K562 (cell line): ENCODE results near the gene LGR6. TPM values are rescaled to one million over a fixed set of nuclear protein-coding genes. Genes with fewer than 3 reads are reported as not detected.

Source experiments
- BRD9 ChIP-seq: fragments of 450-650 bp; IDR thresholded peaks from 2 replicates; pipeline ENCODE4 v1.6.1; 2018; ENCODE audit warnings: low read depth; ENCODE audit not compliant: partially characterized antibody
- FOS ChIP-seq: IDR thresholded peaks from 3 replicates; pipeline ENCODE4 v1.6.1; 2011; ENCODE audit not compliant: insufficient read length; ENCODE audit errors: extremely low read depth
- FOXA1 ChIP-seq: fragments of 450-650 bp; IDR thresholded peaks from 2 replicates; pipeline ENCODE4 v1.6.1; 2016; ENCODE audit warnings: mild to moderate bottlenecking, borderline replicate concordance
- JUN ChIP-seq, 2 experiments: sonication (generic) in 1 of 2; formaldehyde crosslinking in 1 of 2; IDR thresholded peaks; 2 replicates each; pipeline versions ENCODE4 v1.6.1 to v1.8.0; 2012 to 2022; ENCODE audit warnings: borderline replicate concordance in 2 of 2, mild to moderate bottlenecking in 2 of 2, improper control_type of control experiment in 1 of 2, low read depth in 1 of 2, low read length in 1 of 2, missing genetic modification reagents in 1 of 2
- KLF13 ChIP-seq: fragments of 450-650 bp; IDR thresholded peaks from 2 replicates; pipeline ENCODE4 v1.6.1; 2016; ENCODE audit warnings: missing genetic modification characterization, low read depth, mild to moderate bottlenecking, missing compliant biosample characterization, moderate library complexity, borderline replicate concordance
- MCM7 ChIP-seq, 2 experiments: fragments of 450-650 bp; IDR thresholded peaks; 2 replicates each; pipeline ENCODE4 v1.6.1; 2016 to 2018
- NR3C1 ChIP-seq: sonication (generic); formaldehyde crosslinking; IDR thresholded peaks from 2 replicates; pipeline ENCODE4 v1.8.1; 2022; ENCODE audit warnings: missing genetic modification reagents
- PHF21A ChIP-seq: fragments of 450-650 bp; IDR thresholded peaks from 2 replicates; pipeline ENCODE4 v1.6.1; 2017; ENCODE audit warnings: low read depth, borderline replicate concordance
- PHF8 ChIP-seq: fragments of 200-600 bp; sonication (generic); IDR thresholded peaks from 2 replicates; pipeline ENCODE4 v1.6.1; 2012; ENCODE audit warnings: mixed run types, mild to moderate bottlenecking, inconsistent platforms, low read length, moderate library complexity, borderline replicate concordance
- SAFB2 ChIP-seq: fragments of 200-400 bp; formaldehyde crosslinking; IDR thresholded peaks from 2 replicates; pipeline ENCODE4 v1.6.1; 2018; ENCODE audit warnings: borderline replicate concordance, low read length, low read depth, moderate library complexity; ENCODE audit not compliant: severe bottlenecking
- ZFP1 ChIP-seq: fragments of 450-650 bp; formaldehyde crosslinking; IDR thresholded peaks from 2 replicates; pipeline ENCODE4 v1.4.0; 2020; ENCODE audit warnings: mild to moderate bottlenecking, mixed read lengths
- ZFP30 ChIP-seq: fragments of 250-450 bp; sonication (Bioruptor Pico); IDR thresholded peaks from 2 replicates; pipeline ENCODE4 v1.8.0; 2022; ENCODE audit warnings: moderate library complexity, mild to moderate bottlenecking, inconsistent platforms, borderline replicate concordance
- ZNF212 ChIP-seq: fragments of 450-650 bp; formaldehyde crosslinking; IDR thresholded peaks from 2 replicates; pipeline ENCODE4 v1.4.0; 2020; ENCODE audit warnings: mild to moderate bottlenecking
- ZNF696 ChIP-seq: fragments of 250-450 bp; sonication (Bioruptor Pico); conservative IDR thresholded peaks from 2 replicates; pipeline ENCODE4 v1.4.0; 2020; ENCODE audit warnings: mild to moderate bottlenecking, moderate library complexity
- polyA plus RNA-seq, 8 experiments: library from polyadenylated mRNA; depleted of rRNA in 4 of 8; stranded (reverse) in 5 of 8; unstranded in 3 of 8; fragments of >200 nt; fragmentation: Nextera tagmentation in 2 of 8; fragmentation: Illumina TruSeq in 1 of 8; extraction: Ambion mirVana in 2 of 8; extraction: Trizol in 1 of 8; gene quantifications; 2 replicates each; pipeline versions ENCODE4 v1.2.1 to v1.2.3, GENCODE V29; 2011 to 2014; ENCODE audit warnings: inconsistent platforms in 1 of 8, missing spikeins in 1 of 8
- total RNA-seq, 7 experiments: library from RNA; depleted of rRNA in 6 of 7; stranded (reverse); fragments of >200 nt in 6 of 7; fragmentation: Illumina TruSeq in 2 of 7; extraction: Trizol in 2 of 7; gene quantifications; 2 replicates each; pipeline versions ENCODE4 v1.2.1 to v1.2.3, GENCODE V29; 2011 to 2021; ENCODE audit warnings: low replicate concordance in 1 of 7
- TF ChIP-seq, protein P1 (sequence below): sonication (generic); IDR thresholded peaks from 2 replicates; pipeline ENCODE4 v1.6.1; 2016
- TF ChIP-seq, protein P2 (sequence below), 3 experiments: IDR thresholded peaks in 2 of 3; conservative IDR thresholded peaks in 1 of 3; 2 replicates each; pipeline ENCODE4 v1.5.1; 2011 to 2012; ENCODE audit warnings: low read length in 3 of 3, mild to moderate bottlenecking in 3 of 3, control low read depth in 2 of 3, improper control_type of control experiment in 1 of 3, inconsistent platforms in 1 of 3, low read depth in 1 of 3, mixed read lengths in 1 of 3, moderate library complexity in 1 of 3; ENCODE audit not compliant: insufficient read depth in 2 of 3
- TF ChIP-seq, protein P3 (sequence below): fragments of 200-800 bp; sonication (Bioruptor generic); IDR thresholded peaks from 2 replicates; pipeline ENCODE4 v1.6.1; 2016; ENCODE audit warnings: missing genetic modification characterization, missing compliant biosample characterization
- TF ChIP-seq, protein P4 (sequence below), 2 experiments: fragments of 450-650 bp in 1 of 2; sonication (generic) in 1 of 2; formaldehyde crosslinking; conservative IDR thresholded peaks; 2 replicates each; pipeline versions ENCODE4 v1.4.0 to v1.8.1; 2020 to 2022; ENCODE audit warnings: mild to moderate bottlenecking in 1 of 2, missing genetic modification reagents in 1 of 2

Gene LGR6
- total and polyA plus RNA-seq, 9 of the 15 experiments (the other 6 are each of a cell fraction or from before 2014, with no cell fraction given), result 0.01 to 0.54 (median 0.17) TPM; not detected in 1

DNA sequence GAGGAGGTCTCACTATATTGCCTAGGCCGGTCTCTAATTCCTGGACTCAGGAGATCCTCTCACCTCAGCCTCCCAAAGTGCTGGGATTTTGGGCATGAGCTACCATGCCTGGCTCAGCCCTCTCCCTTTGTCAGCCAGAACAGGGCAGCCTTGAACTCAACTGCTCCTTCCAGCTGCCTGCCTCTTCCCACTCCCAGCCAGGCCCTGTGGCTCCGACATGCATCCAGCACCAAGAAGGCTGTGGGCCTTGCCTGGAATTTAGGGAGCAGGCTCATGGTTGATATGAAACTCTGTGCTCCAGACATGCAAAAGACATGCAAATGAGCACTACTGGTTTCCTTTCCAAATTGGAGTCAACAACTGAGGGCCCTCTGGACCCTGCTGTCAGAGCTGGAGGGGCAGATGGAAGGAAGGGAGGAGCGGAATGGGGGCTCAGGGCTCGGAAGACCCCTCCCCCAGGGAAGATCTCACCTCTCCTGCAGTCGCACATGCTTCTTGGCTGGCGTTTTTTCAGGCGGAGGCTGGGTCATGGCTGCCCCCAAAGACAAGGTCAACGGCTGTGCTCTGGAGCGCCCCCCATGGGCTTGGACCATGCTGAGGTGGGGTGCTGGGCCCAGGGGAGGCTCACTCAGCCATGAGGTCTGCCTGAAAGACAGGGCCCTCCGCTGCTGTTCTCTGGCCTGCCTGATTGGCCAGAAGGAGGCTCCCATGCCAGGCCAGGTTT is 34.6 kb upstream of the LGR6 start (continued):
- TF ChIP-seq, protein P1, sequence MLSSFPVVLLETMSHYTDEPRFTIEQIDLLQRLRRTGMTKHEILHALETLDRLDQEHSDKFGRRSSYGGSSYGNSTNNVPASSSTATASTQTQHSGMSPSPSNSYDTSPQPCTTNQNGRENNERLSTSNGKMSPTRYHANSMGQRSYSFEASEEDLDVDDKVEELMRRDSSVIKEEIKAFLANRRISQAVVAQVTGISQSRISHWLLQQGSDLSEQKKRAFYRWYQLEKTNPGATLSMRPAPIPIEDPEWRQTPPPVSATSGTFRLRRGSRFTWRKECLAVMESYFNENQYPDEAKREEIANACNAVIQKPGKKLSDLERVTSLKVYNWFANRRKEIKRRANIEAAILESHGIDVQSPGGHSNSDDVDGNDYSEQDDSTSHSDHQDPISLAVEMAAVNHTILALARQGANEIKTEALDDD, result no peak
- TF ChIP-seq, protein P2, sequence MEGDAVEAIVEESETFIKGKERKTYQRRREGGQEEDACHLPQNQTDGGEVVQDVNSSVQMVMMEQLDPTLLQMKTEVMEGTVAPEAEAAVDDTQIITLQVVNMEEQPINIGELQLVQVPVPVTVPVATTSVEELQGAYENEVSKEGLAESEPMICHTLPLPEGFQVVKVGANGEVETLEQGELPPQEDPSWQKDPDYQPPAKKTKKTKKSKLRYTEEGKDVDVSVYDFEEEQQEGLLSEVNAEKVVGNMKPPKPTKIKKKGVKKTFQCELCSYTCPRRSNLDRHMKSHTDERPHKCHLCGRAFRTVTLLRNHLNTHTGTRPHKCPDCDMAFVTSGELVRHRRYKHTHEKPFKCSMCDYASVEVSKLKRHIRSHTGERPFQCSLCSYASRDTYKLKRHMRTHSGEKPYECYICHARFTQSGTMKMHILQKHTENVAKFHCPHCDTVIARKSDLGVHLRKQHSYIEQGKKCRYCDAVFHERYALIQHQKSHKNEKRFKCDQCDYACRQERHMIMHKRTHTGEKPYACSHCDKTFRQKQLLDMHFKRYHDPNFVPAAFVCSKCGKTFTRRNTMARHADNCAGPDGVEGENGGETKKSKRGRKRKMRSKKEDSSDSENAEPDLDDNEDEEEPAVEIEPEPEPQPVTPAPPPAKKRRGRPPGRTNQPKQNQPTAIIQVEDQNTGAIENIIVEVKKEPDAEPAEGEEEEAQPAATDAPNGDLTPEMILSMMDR (IDR thresholded peaks at IDR 0.05 in 2 of 3, conservative IDR thresholded peaks at IDR 0.05 in 1 of 3; ENCODE audit: insufficient read depth in 2 of 3, low read depth in 1 of 3, low read length in 3 of 3), result peak; percentile 73 to 92 (median 82)
- no peak for TF ChIP-seq SAFB2
- TF ChIP-seq BRD9, result no peak
- TF ChIP-seq MCM7 (IDR thresholded peaks at IDR 0.05), result no peak
- TF ChIP-seq KLF13 (tag), result peak; percentile 63; the same call in 1 of the 2 replicates
- TF ChIP-seq FOS, result no peak
- TF ChIP-seq PHF21A, result no peak
- TF ChIP-seq ZFP1 (CRISPR knock-in tag), result no peak; the same call in 1 of the 2 replicates
- no peak for TF ChIP-seq ZFP30 (CRISPR knock-in tag)
- peak; percentile 85; the same call in 1 of the 2 replicates for TF ChIP-seq ZNF212 (CRISPR knock-in tag)
- TF ChIP-seq, protein P3, sequence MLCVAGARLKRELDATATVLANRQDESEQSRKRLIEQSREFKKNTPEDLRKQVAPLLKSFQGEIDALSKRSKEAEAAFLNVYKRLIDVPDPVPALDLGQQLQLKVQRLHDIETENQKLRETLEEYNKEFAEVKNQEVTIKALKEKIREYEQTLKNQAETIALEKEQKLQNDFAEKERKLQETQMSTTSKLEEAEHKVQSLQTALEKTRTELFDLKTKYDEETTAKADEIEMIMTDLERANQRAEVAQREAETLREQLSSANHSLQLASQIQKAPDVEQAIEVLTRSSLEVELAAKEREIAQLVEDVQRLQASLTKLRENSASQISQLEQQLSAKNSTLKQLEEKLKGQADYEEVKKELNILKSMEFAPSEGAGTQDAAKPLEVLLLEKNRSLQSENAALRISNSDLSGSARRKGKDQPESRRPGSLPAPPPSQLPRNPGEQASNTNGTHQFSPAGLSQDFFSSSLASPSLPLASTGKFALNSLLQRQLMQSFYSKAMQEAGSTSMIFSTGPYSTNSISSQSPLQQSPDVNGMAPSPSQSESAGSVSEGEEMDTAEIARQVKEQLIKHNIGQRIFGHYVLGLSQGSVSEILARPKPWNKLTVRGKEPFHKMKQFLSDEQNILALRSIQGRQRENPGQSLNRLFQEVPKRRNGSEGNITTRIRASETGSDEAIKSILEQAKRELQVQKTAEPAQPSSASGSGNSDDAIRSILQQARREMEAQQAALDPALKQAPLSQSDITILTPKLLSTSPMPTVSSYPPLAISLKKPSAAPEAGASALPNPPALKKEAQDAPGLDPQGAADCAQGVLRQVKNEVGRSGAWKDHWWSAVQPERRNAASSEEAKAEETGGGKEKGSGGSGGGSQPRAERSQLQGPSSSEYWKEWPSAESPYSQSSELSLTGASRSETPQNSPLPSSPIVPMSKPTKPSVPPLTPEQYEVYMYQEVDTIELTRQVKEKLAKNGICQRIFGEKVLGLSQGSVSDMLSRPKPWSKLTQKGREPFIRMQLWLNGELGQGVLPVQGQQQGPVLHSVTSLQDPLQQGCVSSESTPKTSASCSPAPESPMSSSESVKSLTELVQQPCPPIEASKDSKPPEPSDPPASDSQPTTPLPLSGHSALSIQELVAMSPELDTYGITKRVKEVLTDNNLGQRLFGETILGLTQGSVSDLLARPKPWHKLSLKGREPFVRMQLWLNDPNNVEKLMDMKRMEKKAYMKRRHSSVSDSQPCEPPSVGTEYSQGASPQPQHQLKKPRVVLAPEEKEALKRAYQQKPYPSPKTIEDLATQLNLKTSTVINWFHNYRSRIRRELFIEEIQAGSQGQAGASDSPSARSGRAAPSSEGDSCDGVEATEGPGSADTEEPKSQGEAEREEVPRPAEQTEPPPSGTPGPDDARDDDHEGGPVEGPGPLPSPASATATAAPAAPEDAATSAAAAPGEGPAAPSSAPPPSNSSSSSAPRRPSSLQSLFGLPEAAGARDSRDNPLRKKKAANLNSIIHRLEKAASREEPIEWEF (CRISPR knock-in tag), result no peak
- TF ChIP-seq, protein P4, sequence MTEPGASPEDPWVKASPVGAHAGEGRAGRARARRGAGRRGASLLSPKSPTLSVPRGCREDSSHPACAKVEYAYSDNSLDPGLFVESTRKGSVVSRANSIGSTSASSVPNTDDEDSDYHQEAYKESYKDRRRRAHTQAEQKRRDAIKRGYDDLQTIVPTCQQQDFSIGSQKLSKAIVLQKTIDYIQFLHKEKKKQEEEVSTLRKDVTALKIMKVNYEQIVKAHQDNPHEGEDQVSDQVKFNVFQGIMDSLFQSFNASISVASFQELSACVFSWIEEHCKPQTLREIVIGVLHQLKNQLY (CRISPR knock-in tag; conservative IDR thresholded peaks at IDR 0.05), result no peak
- TF ChIP-seq PHF8, result peak; percentile 30; the same call in 1 of the 2 replicates
- peak; percentile 35; the same call in 1 of the 2 replicates for TF ChIP-seq JUN (IDR thresholded peaks at IDR 0.05; ENCODE audit: borderline replicate concordance, low read depth, low read length)
- no peak for TF ChIP-seq JUN (CRISPR knock-in tag; IDR thresholded peaks at IDR 0.05; ENCODE audit: borderline replicate concordance)
- TF ChIP-seq ZNF696, result no peak
- no peak for TF ChIP-seq FOXA1
- TF ChIP-seq NR3C1 (CRISPR knock-in tag), result no peak
